ENCODE results near the gene LIPC.

Gene LIPC

GRCh38 chr15:58506064-58506490, 74.3 kb downstream of the LIPC start:
- no peak overlapping the region for H2AFZ ChIP-seq (ENCODE audit: low read depth, low read length)
- H3K4me3 ChIP-seq (ENCODE audit: low read length), result no peak overlapping the region
- peaks cover 2% of the 10 kb centered on the region for H3K27me3 ChIP-seq (ENCODE audit: insufficient read depth, low read length)
- H3K36me3 ChIP-seq (ENCODE audit: insufficient read depth, low read length), result no peaks in the 10 kb centered on the region
- no peaks in the 10 kb centered on the region for H3K9me3 ChIP-seq (ENCODE audit: low read length)
- H3K4me1 ChIP-seq (ENCODE audit: insufficient read depth, low read length), result no peaks in the 10 kb centered on the region

DNA sequence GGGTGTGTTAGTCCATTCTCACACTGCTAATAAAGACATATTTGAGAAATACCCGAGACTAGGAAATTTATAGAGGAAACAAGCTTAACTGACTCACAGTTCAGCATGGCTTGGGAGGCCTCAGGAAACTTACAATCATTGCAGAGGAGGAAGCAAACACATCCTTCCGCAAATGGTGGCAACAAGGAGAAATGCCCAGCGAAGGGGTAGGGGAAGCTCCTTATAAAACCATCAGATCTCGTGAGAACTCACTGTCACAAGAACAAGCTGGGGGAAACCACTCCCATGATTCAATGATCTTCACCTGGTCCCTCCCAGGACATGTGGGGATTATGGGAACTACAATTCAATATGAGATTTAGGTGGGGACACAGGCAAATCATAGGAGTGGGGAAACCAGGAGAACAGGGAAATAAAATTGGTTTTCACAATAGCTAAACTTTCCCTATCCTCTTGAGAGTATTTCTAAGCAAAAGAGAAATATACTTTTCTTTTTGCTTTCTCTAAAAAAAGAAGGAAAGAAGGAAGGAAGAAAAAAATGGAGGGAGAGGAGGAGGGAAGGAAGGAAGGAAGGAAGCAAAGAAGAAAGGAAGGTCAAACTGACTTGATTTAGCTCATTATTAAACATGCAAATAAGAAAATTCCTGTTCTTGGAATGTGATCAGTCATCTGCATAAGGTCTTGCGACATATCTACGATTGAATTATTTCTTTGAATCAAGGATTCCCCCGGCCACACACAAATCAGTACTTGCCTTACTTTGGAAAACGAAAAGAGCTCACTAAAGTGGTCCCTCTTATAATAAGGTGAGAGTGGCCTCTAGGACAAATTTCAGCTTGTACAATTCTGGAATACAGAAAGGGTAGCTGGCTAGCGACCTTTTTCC, 75.2 kb downstream of the LIPC start:
- Histone ChIP-seq H2AFZ (ENCODE audit: low read depth, low read length) (no peak overlapping the region), H3K4me1 (ENCODE audit: insufficient read depth, low read length) (no peaks in the 10 kb centered on the region), H3K4me3 (ENCODE audit: low read length) (no peak overlapping the region), H3K27me3 (ENCODE audit: insufficient read depth, low read length) (peaks cover under 1% of the 10 kb centered on the region), H3K9me3 (ENCODE audit: low read length) (no peaks in the 10 kb centered on the region), H3K36me3 (ENCODE audit: insufficient read depth, low read length) (no peaks in the 10 kb centered on the region)

- H3K4me1 ChIP-seq (ENCODE audit: insufficient read depth, low read length), result no peaks in the 10 kb centered on the region
- no peak overlapping the region for H2AFZ ChIP-seq (ENCODE audit: low read depth, low read length)
- H3K9me3 ChIP-seq (ENCODE audit: low read length), result no peaks in the 10 kb centered on the region
- peaks cover 3% of the 10 kb centered on the region for H3K27me3 ChIP-seq (ENCODE audit: insufficient read depth, low read length)
- no peaks in the 10 kb centered on the region for H3K36me3 ChIP-seq (ENCODE audit: insufficient read depth, low read length)
- no peak overlapping the region for H3K4me3 ChIP-seq (ENCODE audit: low read length)
These were observed 77.8 kb downstream of the LIPC start for GRCh38 chr15:58509556-58509955.

GRCh38 chr15:58510715-58511598, 79.2 kb downstream of the LIPC start:
- Histone ChIP-seq H3K4me1 (ENCODE audit: insufficient read depth, low read length) (no peaks in the 10 kb centered on the region), H2AFZ (ENCODE audit: low read depth, low read length) (no peak overlapping the region), H3K27me3 (ENCODE audit: insufficient read depth, low read length) (peaks cover 3% of the 10 kb centered on the region), H3K36me3 (ENCODE audit: insufficient read depth, low read length) (no peaks in the 10 kb centered on the region), H3K9me3 (ENCODE audit: low read length) (no peaks in the 10 kb centered on the region), H3K4me3 (ENCODE audit: low read length) (no peak overlapping the region)

DNA sequence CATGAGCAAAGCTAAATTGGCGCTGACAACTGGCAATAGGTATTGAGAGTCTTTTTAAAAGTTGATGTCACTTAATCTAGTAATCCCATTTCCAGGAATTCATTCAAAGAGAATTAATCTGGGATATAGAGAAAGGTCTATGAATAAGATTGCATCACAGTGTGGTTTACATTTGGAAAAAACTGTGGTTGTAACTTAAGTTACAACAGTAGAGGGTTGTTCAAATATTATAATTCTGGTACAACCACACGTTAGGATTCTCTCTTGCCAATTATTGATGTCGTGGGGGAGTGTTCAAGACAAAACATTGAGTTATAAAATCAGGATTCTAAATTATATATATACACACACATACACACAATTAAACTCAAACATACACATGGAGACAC, 79.8 kb downstream of the LIPC start:
- Histone ChIP-seq H3K4me1 (ENCODE audit: insufficient read depth, low read length) (peaks cover 1% of the 10 kb centered on the region), H3K4me3 (ENCODE audit: low read length) (no peak overlapping the region), H3K9me3 (ENCODE audit: low read length) (no peaks in the 10 kb centered on the region), H2AFZ (ENCODE audit: low read depth, low read length) (no peak overlapping the region), H3K27me3 (ENCODE audit: insufficient read depth, low read length) (peaks cover 3% of the 10 kb centered on the region), H3K36me3 (ENCODE audit: insufficient read depth, low read length) (no peaks in the 10 kb centered on the region)

- Histone ChIP-seq H3K9me3 (ENCODE audit: low read length) (no peaks in the 10 kb centered on the region), H3K4me3 (ENCODE audit: low read length) (no peak overlapping the region), H3K27me3 (ENCODE audit: insufficient read depth, low read length) (peaks cover 3% of the 10 kb centered on the region), H3K36me3 (ENCODE audit: insufficient read depth, low read length) (no peaks in the 10 kb centered on the region), H2AFZ (ENCODE audit: low read depth, low read length) (no peak overlapping the region), H3K4me1 (ENCODE audit: insufficient read depth, low read length) (peaks cover 10% of the 10 kb centered on the region)
These were observed 80.7 kb downstream of the LIPC start for GRCh38 chr15:58512522-58512921.

GRCh38 chr15:58513008-58513407, 81.2 kb downstream of the LIPC start:
- H3K36me3 ChIP-seq (ENCODE audit: insufficient read depth, low read length), result no peaks in the 10 kb centered on the region
- no peak overlapping the region for H2AFZ ChIP-seq (ENCODE audit: low read depth, low read length)
- H3K27me3 ChIP-seq (ENCODE audit: insufficient read depth, low read length), result peaks cover 3% of the 10 kb centered on the region
- H3K4me3 ChIP-seq (ENCODE audit: low read length), result no peak overlapping the region
- H3K4me1 ChIP-seq (ENCODE audit: insufficient read depth, low read length), result peaks cover 11% of the 10 kb centered on the region
- no peaks in the 10 kb centered on the region for H3K9me3 ChIP-seq (ENCODE audit: low read length)

DNA sequence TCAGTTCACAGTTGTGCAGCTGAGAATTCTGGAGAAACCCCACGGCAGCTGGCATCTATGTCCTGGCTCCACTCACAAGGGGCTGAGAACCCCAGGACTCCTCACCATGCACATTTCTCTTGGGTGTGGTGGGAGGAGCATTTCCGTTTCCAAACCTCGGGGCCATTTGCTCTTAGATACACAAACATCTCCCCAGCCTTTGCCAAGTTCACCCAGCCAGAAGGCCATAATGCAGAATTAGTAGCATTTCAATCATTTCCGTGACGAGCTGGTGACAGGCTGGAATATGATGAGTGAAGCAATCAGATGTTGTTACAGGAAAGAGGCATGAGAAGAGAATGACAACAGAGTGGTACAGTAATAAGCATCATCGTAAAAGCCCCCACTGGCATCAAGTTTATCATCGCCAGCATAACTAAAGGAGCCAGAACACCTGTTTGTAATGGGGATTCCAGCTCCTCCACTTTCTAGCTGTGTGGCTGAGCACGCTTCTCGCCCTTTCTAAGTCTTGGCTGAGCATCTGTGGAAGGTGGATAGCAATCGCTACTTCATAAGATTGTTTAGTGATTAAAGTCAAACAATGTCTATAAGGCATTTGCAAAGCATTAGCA, 82.0 kb downstream of the LIPC start:
- no peak overlapping the region for H2AFZ ChIP-seq (ENCODE audit: low read depth, low read length)
- no peak overlapping the region for H3K4me3 ChIP-seq (ENCODE audit: low read length)
- H3K9me3 ChIP-seq (ENCODE audit: low read length), result no peaks in the 10 kb centered on the region
- no peaks in the 10 kb centered on the region for H3K36me3 ChIP-seq (ENCODE audit: insufficient read depth, low read length)
- peaks cover 19% of the 10 kb centered on the region for H3K4me1 ChIP-seq (ENCODE audit: insufficient read depth, low read length)
- peaks cover 3% of the 10 kb centered on the region for H3K27me3 ChIP-seq (ENCODE audit: insufficient read depth, low read length)

GRCh38 chr15:58515807-58516206, 84.0 kb downstream of the LIPC start:
- Histone ChIP-seq H3K4me1 (ENCODE audit: insufficient read depth, low read length) (peaks cover 22% of the 10 kb centered on the region), H3K4me3 (ENCODE audit: low read length) (no peak overlapping the region), H2AFZ (ENCODE audit: low read depth, low read length) (no peak overlapping the region), H3K9me3 (ENCODE audit: low read length) (no peaks in the 10 kb centered on the region), H3K27me3 (ENCODE audit: insufficient read depth, low read length) (peaks cover 6% of the 10 kb centered on the region), H3K36me3 (ENCODE audit: insufficient read depth, low read length) (no peaks in the 10 kb centered on the region)

- Histone ChIP-seq H3K36me3 (ENCODE audit: insufficient read depth, low read length) (no peaks in the 10 kb centered on the region), H3K27me3 (ENCODE audit: insufficient read depth, low read length) (peaks cover 8% of the 10 kb centered on the region), H3K9me3 (ENCODE audit: low read length) (peaks cover 3% of the 10 kb centered on the region)
These were observed 85.5 kb downstream of the LIPC start for GRCh38 chr15:58517252-58517681.

GRCh38 chr15:58517682-58518525, 86.1 kb downstream of the LIPC start:
- Histone ChIP-seq H3K9me3 (ENCODE audit: low read length) (peaks cover 3% of the 10 kb centered on the region), H3K4me1 (ENCODE audit: insufficient read depth, low read length) (peaks cover 27% of the 10 kb centered on the region), H2AFZ (ENCODE audit: low read depth, low read length) (no peak overlapping the region), H3K4me3 (ENCODE audit: low read length) (no peak overlapping the region), H3K27me3 (ENCODE audit: insufficient read depth, low read length) (peaks cover 10% of the 10 kb centered on the region), H3K36me3 (ENCODE audit: insufficient read depth, low read length) (no peaks in the 10 kb centered on the region)

More at GRCh38 chr15:58517252-58517681, 85.5 kb downstream of the LIPC start:
- peaks cover 27% of the 10 kb centered on the region for H3K4me1 ChIP-seq (ENCODE audit: insufficient read depth, low read length)
- no peak overlapping the region for H2AFZ ChIP-seq (ENCODE audit: low read depth, low read length)
- H3K4me3 ChIP-seq (ENCODE audit: low read length), result no peak overlapping the region

GRCh38 chr15:58518626-58519025, 86.8 kb downstream of the LIPC start:
- H2AFZ ChIP-seq (ENCODE audit: low read depth, low read length), result no peak overlapping the region
- H3K9me3 ChIP-seq (ENCODE audit: low read length), result peaks cover 3% of the 10 kb centered on the region

More at GRCh38 chr15:58518626-58519025, 86.8 kb downstream of the LIPC start:
- H3K36me3 ChIP-seq (ENCODE audit: insufficient read depth, low read length), result no peaks in the 10 kb centered on the region
- peaks cover 10% of the 10 kb centered on the region for H3K27me3 ChIP-seq (ENCODE audit: insufficient read depth, low read length)
- peaks cover 27% of the 10 kb centered on the region for H3K4me1 ChIP-seq (ENCODE audit: insufficient read depth, low read length)
- H3K4me3 ChIP-seq (ENCODE audit: low read length), result no peak overlapping the region

Measured in neuron (in vitro differentiated cells).